PFSK-1 (cell line): Measurements from ENCODE around the gene TMEM184A.

ENCODE experiments used
- POLR2AphosphoS5 ChIP-seq: IDR thresholded peaks from 2 replicates; pipeline ENCODE4 v1.6.1; 2012; ENCODE audit warnings: low read depth, mild to moderate bottlenecking, control low read depth, low read length, moderate library complexity
- TAF1 ChIP-seq: IDR thresholded peaks from 2 replicates; pipeline ENCODE4 v1.6.1; 2012; ENCODE audit warnings: low read length, control low read depth, borderline replicate concordance; ENCODE audit not compliant: insufficient read depth

DNA sequence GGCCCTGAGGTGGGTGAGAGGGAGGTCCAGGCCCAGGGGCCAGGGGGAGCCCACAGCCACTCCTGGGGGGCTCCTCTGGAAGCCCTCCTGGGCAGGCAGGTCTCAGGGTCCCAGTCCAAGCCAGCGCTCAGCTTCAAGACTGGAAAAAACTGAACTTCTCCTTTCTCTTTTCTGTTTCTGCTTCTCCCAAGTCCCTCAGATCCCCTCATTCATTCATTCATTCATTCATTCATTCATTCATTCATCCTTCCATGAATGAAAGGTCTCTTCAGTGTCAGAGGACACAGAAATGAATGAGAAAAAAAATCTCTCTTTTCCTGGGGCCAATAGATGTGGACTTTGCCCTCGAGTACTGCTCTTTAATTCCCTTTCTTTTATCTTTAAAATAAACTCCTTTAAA, 48.4 kb upstream of the TMEM184A start:
- TF ChIP-seq POLR2AphosphoS5 (no peak), TAF1 (no peak)
